ENCODE results near the gene LRRC4. TPM values are rescaled to one million over a fixed set of nuclear protein-coding genes. Genes with fewer than 3 reads are reported as not detected.

The LRRC4 gene
- total RNA-seq, 1 donor from 2014 or later = 1.3 TPM

GRCh38 chr7:128032605-128033235 is 1.5 kb upstream of the LRRC4 start:
- DNase-seq (ENCODE audit: extremely low read depth, low read depth, low spot score) = no peak

DNA sequence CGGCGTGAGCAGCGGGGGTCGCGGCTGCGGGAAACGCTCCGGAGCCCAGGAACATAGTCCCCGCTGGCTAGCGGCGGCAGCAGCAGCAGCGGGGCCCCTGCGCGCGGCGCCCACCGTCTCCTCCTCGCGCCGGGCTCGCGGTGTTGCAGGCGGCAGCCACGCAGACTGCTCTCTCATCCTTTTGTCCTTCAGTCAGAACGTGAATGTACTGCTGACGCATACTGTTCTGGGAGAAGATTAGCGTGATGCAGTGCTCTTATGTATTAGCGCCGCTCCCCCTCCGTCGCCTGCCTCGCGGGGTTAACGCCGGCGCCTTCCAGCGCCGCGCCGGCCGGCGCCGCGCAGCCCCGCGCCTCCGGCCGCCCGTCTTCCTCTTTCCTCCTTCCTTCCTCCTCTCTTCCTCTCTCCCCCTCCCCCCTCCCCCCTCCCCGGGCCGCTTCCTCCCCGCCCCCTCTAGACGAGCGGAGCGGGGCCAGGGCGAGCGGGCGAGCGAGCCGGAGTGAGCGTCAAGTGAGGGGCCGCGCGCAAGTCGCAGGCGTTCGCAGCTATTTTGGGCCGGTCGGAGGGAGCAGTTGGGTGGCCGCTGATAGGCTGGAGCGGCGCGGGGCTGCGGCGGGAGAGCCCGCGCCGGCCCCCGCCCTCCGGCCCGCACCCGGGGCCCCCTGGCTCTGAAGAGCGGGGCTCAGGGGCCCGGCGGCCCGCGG is 816 bp upstream of the LRRC4 start:
- no peak for DNase-seq (ENCODE audit: extremely low read depth, low read depth, low spot score)

GRCh38 chr7:128030263-128030653 is 979 bp downstream of the LRRC4 start:
- DNase-seq (ENCODE audit: extremely low read depth, low read depth, low spot score) = no peak

DNA sequence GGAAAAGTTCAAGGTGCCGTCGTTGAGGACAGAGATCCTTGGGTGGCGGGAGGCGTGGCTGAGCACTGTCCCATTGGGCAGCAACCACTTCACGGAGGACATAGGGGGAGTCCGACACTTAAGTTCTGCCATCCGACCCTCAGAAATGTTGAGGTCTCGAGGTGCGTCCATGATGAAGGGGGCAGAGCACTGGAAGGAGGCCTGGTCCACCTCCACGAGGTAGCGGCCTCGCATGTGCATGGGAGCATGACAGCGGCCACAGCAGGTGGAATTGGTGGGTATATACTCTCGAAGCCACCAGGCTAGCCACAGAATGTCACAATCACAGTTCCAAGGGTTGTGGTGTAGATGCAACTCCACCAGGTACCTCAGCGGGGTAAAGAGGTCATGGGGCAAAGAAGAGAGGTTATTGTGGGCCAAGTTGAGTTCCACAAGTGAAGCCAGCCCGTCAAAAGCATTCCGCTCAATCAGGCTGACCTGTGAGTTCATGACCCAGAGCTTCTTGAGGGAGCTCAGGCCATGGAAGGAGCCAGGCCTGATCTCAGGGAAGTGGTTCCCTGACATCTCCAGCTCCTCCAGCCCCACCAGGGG is 1.7 kb downstream of the LRRC4 start:
- no peak for DNase-seq (ENCODE audit: extremely low read depth, low read depth, low spot score)

DNA sequence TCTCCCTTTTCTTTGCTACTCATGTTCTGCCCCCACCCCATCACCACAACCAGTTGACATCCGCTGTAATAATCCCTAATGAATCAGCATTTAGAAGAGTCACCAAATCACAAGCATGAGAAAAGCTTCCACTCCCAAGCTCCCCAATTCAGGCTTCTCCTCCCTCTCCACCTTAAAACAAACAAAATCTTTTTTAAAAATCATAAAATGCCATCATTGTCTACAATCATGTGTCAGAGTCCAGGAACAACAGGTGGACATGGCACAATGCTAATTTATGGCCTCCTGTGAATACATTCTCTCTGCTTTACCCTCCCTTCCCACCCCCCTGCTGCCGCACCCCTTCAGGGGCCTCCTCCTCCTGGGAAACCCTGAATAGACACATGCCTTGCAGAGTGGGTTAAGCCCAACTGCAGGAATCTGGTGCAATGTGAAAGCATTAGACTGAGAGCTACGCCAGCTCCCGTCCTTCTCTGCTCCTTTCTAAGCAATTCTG is 3.7 kb downstream of the LRRC4 start:
- no peak for DNase-seq (ENCODE audit: extremely low read depth, low read depth, low spot score)

DNA sequence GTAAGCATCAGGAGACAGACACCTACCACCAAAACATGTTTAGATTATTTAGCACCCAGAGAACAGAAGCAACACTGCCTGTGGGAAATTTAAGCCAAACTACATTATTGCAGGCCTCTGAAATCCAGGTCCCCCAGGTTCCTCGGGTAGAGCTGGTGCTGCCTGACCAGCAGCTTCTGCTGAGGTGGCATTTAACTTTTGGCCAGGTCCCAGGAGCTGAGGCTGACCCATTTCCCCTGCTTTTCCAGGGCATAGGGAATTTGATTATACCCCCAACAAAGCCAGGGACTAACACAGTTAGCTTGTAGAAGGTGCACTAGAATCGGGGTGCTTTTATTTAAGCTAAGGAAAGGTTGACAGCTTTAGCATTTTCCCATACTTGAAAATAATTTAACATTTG is 4.7 kb downstream of the LRRC4 start:
- no peak for DNase-seq (ENCODE audit: extremely low read depth, low read depth, low spot score)

DNA sequence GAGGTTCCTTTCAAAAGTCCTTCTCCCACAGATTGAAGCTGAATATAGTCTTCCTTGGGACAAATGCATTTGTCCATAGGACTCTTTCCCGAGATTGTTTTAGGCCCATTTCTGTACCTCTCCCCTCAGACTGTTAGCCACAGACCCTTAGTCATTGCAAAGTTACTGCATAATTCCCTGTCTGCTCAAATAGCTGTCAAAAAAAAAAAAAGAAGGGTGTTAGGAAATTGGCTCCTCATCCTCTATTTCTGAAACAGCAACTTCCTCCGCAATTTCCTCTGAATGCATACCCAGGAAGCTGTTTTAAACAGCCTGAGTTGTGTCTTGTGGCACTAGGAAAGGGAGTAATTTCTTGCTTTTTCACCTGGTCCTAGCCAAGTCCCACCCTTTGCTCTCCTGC is 5.4 kb downstream of the LRRC4 start:
- no peak for DNase-seq (ENCODE audit: extremely low read depth, low read depth, low spot score)

- DNase-seq (ENCODE audit: extremely low read depth, low read depth, low spot score) = no peak
These were observed 5.9 kb downstream of the LRRC4 start for GRCh38 chr7:128025380-128025779.

- no peak for DNase-seq (ENCODE audit: extremely low read depth, low read depth, low spot score)
These were observed 7.1 kb downstream of the LRRC4 start for GRCh38 chr7:128024151-128024550.

DNA sequence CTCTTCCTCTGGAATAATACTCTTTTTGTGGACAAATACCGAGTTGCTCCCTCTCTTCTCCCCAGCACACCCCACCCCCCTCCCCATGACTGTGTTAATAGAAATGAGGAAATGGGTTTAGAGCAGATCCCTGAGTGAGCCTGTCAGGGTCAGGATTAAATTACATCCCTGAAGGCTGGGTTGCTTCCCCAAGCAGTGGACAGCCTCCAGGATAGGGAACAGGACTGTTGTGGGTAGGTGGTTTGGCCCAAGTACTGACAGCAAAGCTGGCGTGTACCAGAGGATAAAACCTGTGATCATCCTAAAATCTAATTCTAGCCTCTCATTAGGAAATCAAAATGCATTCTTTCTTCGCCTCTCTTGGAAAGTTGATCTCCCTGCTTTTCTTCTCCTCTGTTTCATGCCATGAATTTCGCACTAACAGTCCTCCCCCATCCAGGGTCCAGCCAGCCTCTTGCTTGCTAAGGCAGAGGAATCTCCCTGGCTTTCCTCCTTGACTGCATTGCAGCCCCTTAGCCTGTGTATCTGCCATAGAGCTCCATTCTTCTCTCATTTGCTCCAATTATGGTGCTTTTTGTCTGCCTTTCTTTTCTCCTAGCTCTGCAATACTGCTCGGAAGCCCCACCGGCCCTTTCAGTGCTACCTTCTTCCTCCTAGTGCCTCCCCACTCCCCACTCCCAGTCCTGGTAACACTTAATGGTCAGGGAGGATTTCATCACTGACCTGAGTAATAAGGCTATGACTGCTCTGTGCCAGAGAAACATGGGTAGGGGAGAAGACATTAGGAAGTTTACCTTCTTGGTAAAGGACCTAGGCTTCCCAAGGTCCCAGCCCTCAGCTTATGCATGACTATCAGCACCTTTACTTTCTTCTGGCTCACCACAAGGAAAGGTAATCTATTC is 8.4 kb downstream of the LRRC4 start:
- DNase-seq (ENCODE audit: extremely low read depth, low read depth, low spot score) = no peak

DNA sequence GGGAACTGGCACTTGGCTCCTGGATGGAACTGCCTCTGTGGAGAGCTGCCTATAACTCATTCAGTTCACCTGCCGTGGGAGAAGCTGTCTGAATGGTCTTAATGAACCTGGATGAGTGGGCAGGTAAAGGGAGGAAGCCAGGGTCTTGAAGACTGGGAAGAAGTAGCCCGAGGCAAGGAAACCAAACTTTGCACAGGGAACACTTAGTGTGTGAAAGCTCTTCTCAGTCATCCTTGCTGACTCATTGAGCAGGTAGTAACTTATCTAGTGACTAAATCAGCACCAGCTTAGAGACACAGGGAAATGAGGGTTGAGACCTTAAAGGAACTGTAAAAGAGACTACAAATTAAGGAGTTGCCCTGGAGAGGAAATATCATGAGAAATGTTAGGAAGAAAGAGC is 9.9 kb downstream of the LRRC4 start:
- no peak for DNase-seq (ENCODE audit: extremely low read depth, low read depth, low spot score)

DNA sequence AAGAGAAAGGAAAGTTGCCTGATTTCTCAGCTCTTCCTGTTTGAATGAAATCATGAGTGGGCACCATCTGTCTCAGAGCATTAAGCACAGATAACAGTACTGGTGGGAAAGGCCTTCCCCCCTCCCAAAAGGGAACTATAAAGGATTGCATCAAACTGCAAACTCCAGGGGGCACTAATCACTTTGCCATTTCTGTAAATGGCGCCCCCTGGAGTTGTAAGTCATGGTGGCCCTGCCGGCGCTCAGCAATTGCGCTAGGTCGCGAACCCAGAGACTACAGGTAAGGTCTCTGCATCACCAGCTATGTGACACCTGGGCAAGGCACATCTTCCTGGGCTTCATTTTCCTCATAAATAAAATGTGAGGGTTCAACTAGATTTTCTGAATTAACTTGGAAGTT is 11.1 kb downstream of the LRRC4 start:
- DNase-seq (ENCODE audit: extremely low read depth, low read depth, low spot score) = no peak

GRCh38 chr7:128019288-128019687 is 11.9 kb downstream of the LRRC4 start:
- no peak for DNase-seq (ENCODE audit: extremely low read depth, low read depth, low spot score)

DNA sequence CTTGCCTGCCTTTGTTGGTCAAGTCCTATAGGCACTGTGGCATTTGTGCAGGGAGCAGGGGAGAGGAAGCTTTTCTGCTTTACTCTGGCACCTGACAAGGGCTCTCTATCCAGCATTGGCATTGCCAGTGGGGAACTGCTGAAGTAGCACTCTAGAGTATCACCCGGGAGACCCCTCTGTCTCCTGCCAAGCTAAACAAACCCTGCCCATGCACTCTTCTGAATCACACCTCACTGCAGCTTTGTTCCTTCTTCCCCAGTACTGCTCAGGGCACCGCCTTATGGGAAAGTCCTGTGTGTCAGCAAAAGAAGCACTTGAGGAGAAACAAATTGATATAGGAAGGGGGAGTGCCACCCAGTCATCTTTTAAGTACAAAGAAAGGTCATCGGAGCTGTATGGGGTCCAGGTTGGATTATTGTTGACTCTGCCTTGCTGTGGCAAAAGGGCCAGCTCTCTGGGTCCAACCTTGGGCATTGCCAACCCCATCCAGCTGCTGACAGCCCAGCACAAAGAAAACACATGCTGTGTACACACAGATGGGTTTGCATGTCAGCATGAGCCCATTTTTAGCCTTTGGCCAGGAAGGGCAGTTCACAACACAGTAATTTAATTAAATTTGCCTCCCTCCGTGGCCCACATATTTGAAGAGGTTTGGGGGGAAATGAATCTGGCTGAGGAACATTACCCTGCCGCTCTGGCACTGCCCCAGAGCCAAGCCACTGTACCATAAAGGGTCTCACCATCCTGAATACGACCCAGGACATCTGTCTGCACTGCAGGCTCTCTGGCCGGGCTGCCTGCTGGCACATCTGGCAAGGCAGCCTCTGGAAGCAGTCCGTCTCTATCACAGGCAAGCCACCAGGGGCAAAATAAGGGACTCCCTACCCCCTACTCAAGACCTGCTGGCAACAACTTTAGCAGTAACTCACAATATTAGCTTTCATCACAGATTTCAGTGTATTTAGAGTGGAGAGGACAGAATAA is 13.1 kb downstream of the LRRC4 start:
- no peak for DNase-seq (ENCODE audit: extremely low read depth, low read depth, low spot score)

DNA sequence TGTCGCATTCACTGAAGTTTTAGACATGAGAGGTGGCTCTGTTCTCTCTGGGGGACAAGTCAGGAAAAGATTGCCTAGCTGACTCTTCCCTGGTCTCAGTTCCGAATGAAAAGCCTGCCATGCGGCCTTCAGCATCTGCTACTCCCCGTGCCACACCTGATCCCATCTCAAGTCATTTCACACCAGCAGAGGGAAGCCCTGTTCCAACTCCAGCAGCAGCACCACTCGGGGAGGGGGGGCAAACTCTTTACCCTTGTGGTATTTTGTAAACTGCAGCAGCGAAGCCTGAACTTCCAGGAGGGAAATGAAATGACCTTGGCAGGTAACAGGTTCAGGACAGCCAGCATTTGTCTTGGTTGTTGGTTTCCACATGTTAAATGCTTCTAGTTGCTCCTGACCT is 13.8 kb downstream of the LRRC4 start:
- DNase-seq (ENCODE audit: extremely low read depth, low read depth, low spot score) = no peak

GRCh38 chr7:128014811-128015210 is 16.4 kb downstream of the LRRC4 start:
- DNase-seq (ENCODE audit: extremely low read depth, low read depth, low spot score) = no peak

- DNase-seq (ENCODE audit: extremely low read depth, low read depth, low spot score) = no peak
These were observed 20.0 kb downstream of the LRRC4 start for GRCh38 chr7:128011131-128011661.

- DNase-seq (ENCODE audit: extremely low read depth, low read depth, low spot score) = no peak
These were observed 20.7 kb downstream of the LRRC4 start for GRCh38 chr7:128010391-128011127.

DNA sequence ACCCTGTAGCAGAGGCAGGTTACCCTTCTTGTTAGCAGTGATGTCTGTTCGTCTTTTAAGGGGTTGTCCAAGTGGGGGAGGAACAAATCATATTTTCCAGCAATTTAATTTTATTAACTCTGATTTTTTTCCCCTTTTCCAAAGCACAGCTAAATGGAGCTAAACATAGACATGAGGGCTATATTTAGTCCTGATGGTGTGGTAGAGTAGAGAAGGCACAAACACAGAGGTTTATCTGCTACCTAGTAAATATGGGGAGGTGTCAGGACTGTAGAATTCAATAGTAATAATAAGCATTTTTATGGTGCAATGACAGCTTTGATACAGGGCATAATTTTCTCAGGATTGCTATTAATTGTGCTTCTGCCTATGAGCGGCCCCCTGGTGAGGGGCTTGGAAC is 22.5 kb downstream of the LRRC4 start:
- DNase-seq (ENCODE audit: extremely low read depth, low read depth, low spot score) = no peak

All from glomerular endothelial cell (primary cell).